Duodenal mucosa (tissue), 2 donors: Measurements from ENCODE around the gene ERAS.

Experiments
- H3K27ac ChIP-seq: one replicate; pipeline ENCODE4 v1.7.0; 2013; ENCODE audit warnings: low read depth, low read length
- H3K27me3 ChIP-seq, 2 donors: one replicate each; pipeline ENCODE4 v1.7.0; 2013; ENCODE audit warnings: low read length in 2 of 2, control low read depth in 1 of 2; ENCODE audit not compliant: insufficient read depth in 2 of 2, control insufficient read depth in 1 of 2
- H3K36me3 ChIP-seq, 2 donors: one replicate each; pipeline ENCODE4 v1.7.0; 2013; ENCODE audit warnings: low read length in 2 of 2, control low read depth in 1 of 2; ENCODE audit not compliant: insufficient read depth in 2 of 2, control insufficient read depth in 1 of 2
- H3K4me1 ChIP-seq, 2 donors: one replicate each; pipeline ENCODE4 v1.7.0; 2013; ENCODE audit warnings: low read length in 2 of 2, control low read depth in 1 of 2; ENCODE audit not compliant: insufficient read depth in 2 of 2, control insufficient read depth in 1 of 2
- H3K4me3 ChIP-seq, 2 donors: one replicate each; pipeline ENCODE4 v1.7.0; 2013; ENCODE audit warnings: low read length in 2 of 2, low read depth in 1 of 2
- H3K9ac ChIP-seq, 2 donors: one replicate each; pipeline ENCODE4 v1.7.0; 2013; ENCODE audit warnings: low read length in 2 of 2, low read depth in 1 of 2
- H3K9me3 ChIP-seq, 2 donors: one replicate each; pipeline ENCODE4 v1.7.0; 2013; ENCODE audit warnings: low read length in 2 of 2, control low read depth in 1 of 2; ENCODE audit not compliant: control insufficient read depth in 1 of 2

Gene ERAS

GRCh38 chrX:48826135-48826875, at the start of gene ERAS:
ERAS (plus strand) TSS chrX:48826513; CDS start chrX:48829124, 2,611 bp downstream.
- H3K4me1 ChIP-seq = no peaks in the 10 kb centered on the region
- H3K27ac ChIP-seq = no peak within 1 kb of the TSS
- H3K9ac ChIP-seq = no peak within 1 kb of the TSS
- peaks cover 0 to 3% of the 10 kb centered on the region in 2 donors for H3K27me3 ChIP-seq
- H3K9me3 ChIP-seq = no peaks in the 10 kb centered on the region
- H3K36me3 ChIP-seq = peaks cover 7 to 23% of the 10 kb centered on the region in 2 donors
- H3K4me3 ChIP-seq = no peak within 1 kb of the TSS

- H3K9ac ChIP-seq = no peak overlapping the region
- no peaks in the 10 kb centered on the region for H3K27me3 ChIP-seq
- no peak overlapping the region for H3K4me3 ChIP-seq
- H3K27ac ChIP-seq = no peak overlapping the region
- no peaks in the 10 kb centered on the region for H3K9me3 ChIP-seq
- H3K4me1 ChIP-seq = no peaks in the 10 kb centered on the region
- H3K36me3 ChIP-seq = no peaks in the 10 kb centered on the region
Observed at GRCh38 chrX:48776818-48777439, 49.4 kb upstream of the ERAS start.

- Histone ChIP-seq H3K36me3 (no peaks in the 10 kb centered on the region), H3K4me1 (no peaks in the 10 kb centered on the region), H3K27ac (no peak overlapping the region), H3K4me3 (no peak overlapping the region), H3K27me3 (no peaks in the 10 kb centered on the region), H3K9ac (no peak overlapping the region), H3K9me3 (no peaks in the 10 kb centered on the region)
Observed at GRCh38 chrX:48779399-48779798, 46.9 kb upstream of the ERAS start.

GRCh38 chrX:48781705-48782104, 44.6 kb upstream of the ERAS start:
- Histone ChIP-seq H3K4me1 (no peaks in the 10 kb centered on the region), H3K9me3 (no peaks in the 10 kb centered on the region), H3K9ac (no peak overlapping the region), H3K27me3 (no peaks in the 10 kb centered on the region), H3K4me3 (no peak overlapping the region), H3K27ac (no peak overlapping the region), H3K36me3 (no peaks in the 10 kb centered on the region)

GRCh38 chrX:48782216-48782615, 44.1 kb upstream of the ERAS start:
- no peaks in the 10 kb centered on the region for H3K36me3 ChIP-seq

GRCh38 chrX:48782795-48783194, 43.5 kb upstream of the ERAS start:
- Histone ChIP-seq H3K27ac (no peak overlapping the region), H3K36me3 (no peaks in the 10 kb centered on the region), H3K27me3 (no peaks in the 10 kb centered on the region), H3K4me1 (no peaks in the 10 kb centered on the region), H3K9ac (no peak overlapping the region), H3K9me3 (no peaks in the 10 kb centered on the region), H3K4me3 (no peak overlapping the region)

More at GRCh38 chrX:48782216-48782615, 44.1 kb upstream of the ERAS start:
- Histone ChIP-seq H3K9me3 (no peaks in the 10 kb centered on the region), H3K27ac (no peak overlapping the region), H3K4me1 (no peaks in the 10 kb centered on the region), H3K4me3 (no peak overlapping the region), H3K27me3 (no peaks in the 10 kb centered on the region), H3K9ac (no peak overlapping the region)

GRCh38 chrX:48784726-48785125, 41.6 kb upstream of the ERAS start:
- Histone ChIP-seq H3K9ac (no peak overlapping the region), H3K27ac (no peak overlapping the region), H3K9me3 (no peaks in the 10 kb centered on the region), H3K27me3 (no peaks in the 10 kb centered on the region), H3K4me1 (no peaks in the 10 kb centered on the region), H3K4me3 (no peak overlapping the region), H3K36me3 (no peaks in the 10 kb centered on the region)

GRCh38 chrX:48785186-48785539, 41.1 kb upstream of the ERAS start:
- Histone ChIP-seq H3K27ac (no peak overlapping the region), H3K9me3 (no peaks in the 10 kb centered on the region), H3K27me3 (no peaks in the 10 kb centered on the region), H3K36me3 (no peaks in the 10 kb centered on the region), H3K4me3 (no peak overlapping the region), H3K4me1 (no peaks in the 10 kb centered on the region), H3K9ac (no peak overlapping the region)

GRCh38 chrX:48785540-48786214, 40.6 kb upstream of the ERAS start:
- H3K36me3 ChIP-seq = no peaks in the 10 kb centered on the region
- no peaks in the 10 kb centered on the region for H3K27me3 ChIP-seq

GRCh38 chrX:48786341-48786800, 39.9 kb upstream of the ERAS start, which contains the start of gene GATA1:
GATA1 (plus strand) TSS chrX:48786590; CDS start chrX:48791110, 4,520 bp downstream.
- no peak within 1 kb of the TSS for H3K27ac ChIP-seq
- H3K4me3 ChIP-seq = no peak within 1 kb of the TSS
- no peaks in the 10 kb centered on the region for H3K27me3 ChIP-seq
- H3K9ac ChIP-seq = no peak within 1 kb of the TSS
- no peaks in the 10 kb centered on the region for H3K4me1 ChIP-seq
- H3K36me3 ChIP-seq = no peaks in the 10 kb centered on the region
- H3K9me3 ChIP-seq = no peaks in the 10 kb centered on the region

More at GRCh38 chrX:48785540-48786214, 40.6 kb upstream of the ERAS start:
- Histone ChIP-seq H3K9me3 (no peaks in the 10 kb centered on the region), H3K4me1 (no peaks in the 10 kb centered on the region), H3K4me3 (no peak overlapping the region), H3K27ac (no peak overlapping the region), H3K9ac (no peak overlapping the region)
